ENCODE results near the gene FHDC1.

Gene FHDC1

DNA sequence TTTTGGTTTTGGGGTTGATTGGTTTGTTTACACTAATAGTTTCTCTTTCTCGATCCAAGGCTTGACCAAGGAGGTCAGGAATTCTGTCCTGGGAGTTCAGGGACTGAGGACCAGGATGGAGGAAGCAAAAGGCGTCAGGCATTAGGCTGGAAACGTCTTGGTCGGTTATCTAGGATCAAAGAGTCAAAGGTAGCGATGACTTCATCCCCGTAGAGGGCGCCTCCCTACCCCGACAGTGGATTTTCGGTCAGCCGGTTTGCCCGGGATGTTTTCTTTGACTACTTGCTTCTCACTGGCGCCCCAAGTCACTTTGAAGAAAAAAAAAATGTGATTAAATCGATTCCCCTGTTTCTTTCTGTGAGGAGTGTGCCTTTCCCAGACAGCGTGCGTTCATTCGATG is 980 bp upstream of the FHDC1 start:
- no peak for DNase-seq (ENCODE audit: low read depth)

- DNase-seq (ENCODE audit: low read depth), result no peak
These were observed 568 bp downstream of the FHDC1 start for GRCh38 chr4:152936446-152937335.

GRCh38 chr4:152937336-152938236 is 1.5 kb downstream of the FHDC1 start:
- no peak for DNase-seq (ENCODE audit: low read depth)

GRCh38 chr4:152938237-152938947 is 2.3 kb downstream of the FHDC1 start:
- DNase-seq (ENCODE audit: low read depth), result no peak

- DNase-seq (ENCODE audit: low read depth), result no peak
These were observed 3.5 kb downstream of the FHDC1 start for GRCh38 chr4:152939621-152940020.

- DNase-seq (ENCODE audit: low read depth), result no peak
These were observed 4.3 kb downstream of the FHDC1 start for GRCh38 chr4:152940461-152940860.

- no peak for DNase-seq (ENCODE audit: low read depth)
These were observed 5.3 kb downstream of the FHDC1 start for GRCh38 chr4:152941411-152941810.

DNA sequence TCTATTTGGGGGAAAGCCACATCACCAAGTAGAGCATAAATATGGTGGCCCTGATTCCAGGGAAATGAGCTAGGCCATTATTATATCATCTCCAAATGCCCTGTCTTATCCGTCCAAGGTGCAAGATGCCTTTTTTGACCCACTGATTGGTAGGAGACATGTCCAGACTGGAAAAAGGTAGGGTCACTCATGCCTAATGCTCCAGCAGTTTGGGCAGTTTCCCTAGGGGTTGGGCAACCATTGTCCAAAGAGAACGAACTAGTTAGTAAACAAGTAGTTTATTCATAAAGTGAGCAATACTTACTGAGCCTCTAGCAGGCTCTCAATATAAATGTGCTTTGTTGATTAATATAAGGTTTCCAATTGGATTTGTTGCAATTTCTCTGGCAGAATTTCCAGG is 6.2 kb downstream of the FHDC1 start:
- DNase-seq (ENCODE audit: low read depth), result no peak

DNA sequence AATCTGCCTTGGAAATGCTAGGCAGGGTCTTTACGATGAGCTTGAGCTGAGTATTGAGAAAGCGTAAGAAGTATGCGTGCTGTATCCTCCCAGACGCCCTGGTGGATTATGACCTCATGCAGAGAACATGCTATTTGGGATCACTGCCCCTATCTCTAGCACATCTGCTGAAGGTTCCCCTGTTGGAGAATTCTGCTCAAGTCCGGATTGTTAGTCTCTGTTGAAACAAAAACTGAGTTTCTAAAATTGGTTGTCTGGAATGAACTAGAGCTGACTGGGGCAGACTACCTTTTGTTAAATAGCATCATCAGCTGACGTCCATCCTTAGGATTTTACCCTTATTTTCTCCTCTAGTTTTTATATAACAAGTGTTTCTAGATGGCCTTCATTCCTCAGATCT is 7.5 kb downstream of the FHDC1 start:
- no peak for DNase-seq (ENCODE audit: low read depth)

GRCh38 chr4:152944666-152945320 is 8.7 kb downstream of the FHDC1 start:
- DNase-seq (ENCODE audit: low read depth), result no peak

- no peak for DNase-seq (ENCODE audit: low read depth)
These were observed 9.5 kb downstream of the FHDC1 start for GRCh38 chr4:152945639-152946038.

- DNase-seq (ENCODE audit: low read depth), result no peak
These were observed 10.3 kb downstream of the FHDC1 start for GRCh38 chr4:152946446-152946845.

DNA sequence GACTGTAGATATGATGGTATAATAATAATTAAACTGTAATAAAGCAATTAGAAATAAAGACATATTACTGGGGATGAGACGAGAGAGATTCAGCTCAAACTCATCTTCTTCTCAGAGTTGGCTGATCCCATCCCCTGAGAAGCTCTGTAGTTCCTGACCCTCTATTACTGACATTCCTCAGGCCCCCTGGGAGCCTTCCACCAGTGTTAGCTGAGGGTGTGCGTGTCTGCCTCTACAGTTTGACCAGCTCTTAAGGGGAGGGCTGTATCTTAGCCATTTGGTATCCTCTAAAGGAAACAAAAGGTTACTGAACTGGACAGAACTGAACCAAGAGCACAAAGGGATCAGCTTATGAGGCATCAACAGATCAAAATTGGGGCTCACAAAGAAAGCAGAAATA is 11.2 kb downstream of the FHDC1 start:
- no peak for DNase-seq (ENCODE audit: low read depth)

- no peak for DNase-seq (ENCODE audit: low read depth)
These were observed 13.8 kb downstream of the FHDC1 start for GRCh38 chr4:152949930-152950329.

GRCh38 chr4:152950402-152951274 is 14.5 kb downstream of the FHDC1 start:
- no peak for DNase-seq (ENCODE audit: low read depth)

DNA sequence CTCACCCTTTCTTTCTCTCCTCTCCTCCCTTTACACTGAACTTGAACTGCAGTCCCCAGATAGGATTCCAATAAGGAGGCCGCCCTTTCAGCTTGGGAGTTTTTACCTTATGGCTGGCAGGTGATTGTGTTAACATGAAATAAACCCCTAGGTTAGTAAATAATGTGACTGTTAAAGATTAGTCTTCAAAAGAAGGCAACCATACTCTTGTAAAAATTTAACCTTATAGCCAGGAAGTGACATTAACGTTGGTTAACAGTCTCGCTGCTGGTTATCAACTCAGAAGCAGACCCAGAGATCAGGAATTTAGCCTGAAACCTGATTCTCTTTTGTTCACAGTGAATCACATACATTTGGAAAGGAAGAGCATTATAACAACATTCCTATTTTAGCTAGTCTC is 15.2 kb downstream of the FHDC1 start:
- no peak for DNase-seq (ENCODE audit: low read depth)

DNA sequence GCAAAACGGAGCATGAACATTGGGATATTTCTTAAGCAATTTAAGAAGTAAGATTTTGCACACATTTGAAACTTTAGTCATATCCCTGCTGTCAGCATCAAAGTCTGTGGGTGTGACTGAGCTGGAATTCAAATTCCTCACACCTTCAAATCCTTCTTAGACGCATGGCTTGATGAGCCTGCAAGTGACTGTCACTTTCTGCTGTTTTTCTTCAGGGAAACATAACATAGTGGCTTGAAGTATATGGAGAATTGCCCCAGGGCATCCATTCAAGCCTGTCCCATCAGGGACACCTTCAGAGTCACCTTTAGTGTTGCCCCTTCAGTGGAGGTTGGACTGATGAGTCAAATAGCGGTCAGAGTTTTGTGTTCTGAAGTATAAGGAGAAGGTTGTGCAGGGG is 17.4 kb downstream of the FHDC1 start:
- no peak for DNase-seq (ENCODE audit: low read depth)

DNA sequence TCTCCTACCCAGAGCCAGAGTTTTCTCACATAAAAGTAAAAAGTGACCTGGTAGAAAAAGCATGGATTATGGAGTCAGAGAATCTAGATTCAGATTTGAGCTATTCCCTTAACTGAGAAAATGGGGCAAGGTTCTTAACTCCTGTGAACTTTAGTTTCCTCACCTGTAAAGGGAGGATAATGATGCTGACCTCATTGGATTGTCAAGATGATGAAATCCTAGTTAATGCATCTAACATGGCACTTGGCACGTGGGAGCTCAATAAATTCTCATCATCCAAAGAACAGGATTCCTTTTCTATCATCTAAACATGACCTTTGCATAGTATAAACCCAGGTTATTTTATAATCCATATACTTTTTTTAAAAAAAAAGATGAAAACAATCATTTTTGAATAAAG is 18.6 kb downstream of the FHDC1 start:
- DNase-seq (ENCODE audit: low read depth), result no peak

- no peak for DNase-seq (ENCODE audit: low read depth)
These were observed 20.0 kb downstream of the FHDC1 start for GRCh38 chr4:152956147-152956546.

DNA sequence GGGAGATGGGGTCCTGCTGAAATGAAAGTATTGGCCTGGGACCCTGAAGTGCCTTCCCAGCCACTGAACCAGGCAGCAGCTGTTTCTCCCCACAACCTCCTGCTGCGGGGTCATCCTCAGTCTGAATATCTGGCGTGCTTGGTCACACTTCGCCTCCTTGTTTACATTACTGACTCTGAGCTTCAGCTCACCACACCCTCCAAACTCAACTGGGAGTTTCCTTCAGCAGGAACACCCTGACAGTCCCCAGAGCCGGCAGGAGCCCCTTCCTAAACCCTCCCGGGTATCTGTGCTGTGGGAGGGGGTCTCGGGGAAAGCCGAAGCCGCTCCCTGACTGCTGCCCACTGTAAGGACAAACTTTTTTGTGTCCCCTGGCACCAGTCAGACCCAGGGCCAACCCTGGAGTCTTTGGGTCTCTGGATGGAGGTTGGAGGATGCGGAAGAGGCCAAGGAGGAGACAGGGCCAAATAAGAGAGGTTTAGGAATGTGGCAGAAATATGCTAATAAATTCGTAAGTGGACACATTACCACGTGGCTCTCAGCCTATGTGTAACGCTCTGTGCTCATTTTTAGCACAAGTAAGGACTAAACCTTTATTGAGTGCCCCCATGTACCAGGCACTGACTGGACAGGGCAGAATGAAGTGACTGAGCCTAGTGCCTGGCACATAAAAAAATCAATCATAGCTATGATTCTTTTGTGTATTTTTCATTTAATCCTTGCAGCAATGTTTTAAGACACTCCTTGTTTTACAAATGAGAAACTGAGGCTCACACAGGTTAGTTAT is 20.7 kb downstream of the FHDC1 start:
- DNase-seq (ENCODE audit: low read depth), result no peak

Measured in activated T-cell treated with anti-CD3 and anti-CD28 coated beads for 24 hours (primary cell).